ENCODE data around the gene HEXB. TPM values are rescaled to one million over a fixed set of nuclear protein-coding genes. Genes with fewer than 3 reads are reported as not detected.

The HEXB gene
- total and polyA plus RNA-seq, 2 of the 13 experiments (the other 11 are each of a cell fraction or from before 2014, with no cell fraction given): 100 to 104 TPM

DNA sequence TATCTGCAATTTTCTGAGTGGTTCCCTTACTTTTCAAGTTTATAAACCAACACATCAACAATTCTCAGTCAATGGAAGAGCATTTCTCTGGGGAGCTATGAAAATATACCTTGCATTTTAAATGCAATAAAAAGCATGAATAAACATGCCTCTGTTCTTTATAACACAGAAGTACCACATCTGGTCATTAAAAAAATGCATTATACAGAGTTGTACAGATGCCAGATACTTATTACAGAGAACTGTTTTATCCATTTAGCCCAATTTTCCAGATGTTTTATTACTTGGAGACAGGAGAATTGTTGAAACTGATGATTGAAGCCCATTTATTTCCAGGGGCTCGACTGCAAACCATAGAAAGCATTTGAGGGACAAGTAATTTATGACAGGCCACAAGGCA lies 19.2 kb upstream of the HEXB start:
- FAIRE-seq: no peak
- POLR2A ChIA-PET: no interaction called here

More for the DNA sequence above, 19.2 kb upstream of the HEXB start:
- peaks cover 0 to 7% of the 10 kb centered on the region in 2 experiments; a peak in 1 of 5 replicates for H3K27me3 ChIP-seq (ENCODE audit: control insufficient read depth in 1 of 2, insufficient read depth in 2 of 2, low read length in 2 of 2)
- no peak for DNase-seq (ENCODE audit: low spot score)
- no peaks in the 10 kb centered on the region for H3K36me3 ChIP-seq (replicated peaks in 1 of 2; ENCODE audit: control insufficient read depth in 1 of 2, insufficient read depth in 2 of 2, low read length in 2 of 2)
- in situ Hi-C loops (cut with HindIII; ENCODE audit: extremely low pct_ligation_motif_present, low pct_unique_long_range_greater_than_20kb) (no loop called here), intact Hi-C loops (cut with micrococcal nuclease; ENCODE audit: unreplicated experiment) (no loop called here)
- H2AFZ ChIP-seq (ENCODE audit: low read length): no peak overlapping the region
- no peaks in the 10 kb centered on the region for H3K9me3 ChIP-seq (ENCODE audit: low read length)
- BruUV-seq (replicated peaks): no TSS peak
- no peak overlapping the region for H3K4me3 ChIP-seq (replicated peaks in 1 of 3; ENCODE audit: insufficient read depth in 1 of 3, low read depth in 2 of 3, low read length in 3 of 3)
- no peaks in the 10 kb centered on the region for H4K20me1 ChIP-seq (ENCODE audit: insufficient read depth, low read length)
- WGBS (ENCODE audit: low lambda C conversion rate): 0% methylated on average over 1 of the region's 1 CpG
- CTCF ChIA-PET (ENCODE audit: low intra/inter-chr PET ratio, low total read pairs): no interaction called here
- H3K9ac ChIP-seq (ENCODE audit: insufficient read depth, low read depth, low read length): no peak overlapping the region
- no peak for ATAC-seq
- TF ChIP-seq MAZ (IDR thresholded peaks at IDR 0.05; ENCODE audit: borderline replicate concordance, low read depth, low read length) (no peak), MAZ (CRISPR knock-in tag; IDR thresholded peaks at IDR 0.05; ENCODE audit: low read depth) (no peak), CSRNP2 (CRISPR knock-in tag; conservative IDR thresholded peaks at IDR 0.05; ENCODE audit: low read depth) (no peak), ZSCAN22 (CRISPR knock-in tag; IDR thresholded peaks at IDR 0.05) (no peak), TSC22D2 (CRISPR knock-in tag; IDR thresholded peaks at IDR 0.05; ENCODE audit: borderline replicate concordance) (no peak), HNF4G (IDR thresholded peaks at IDR 0.05; ENCODE audit: borderline replicate concordance, low read depth, low read length) (no peak), HNF4G (CRISPR knock-in tag; IDR thresholded peaks at IDR 0.05; ENCODE audit: borderline replicate concordance, low read depth) (no peak), ZNF564 (CRISPR knock-in tag; IDR thresholded peaks at IDR 0.05) (no peak), ZNF567 (CRISPR knock-in tag; IDR thresholded peaks at IDR 0.05; ENCODE audit: borderline replicate concordance) (no peak), ZNF607 (CRISPR knock-in tag; IDR thresholded peaks at IDR 0.05; ENCODE audit: borderline replicate concordance) (no peak), ZNF280B (CRISPR knock-in tag; IDR thresholded peaks at IDR 0.05; ENCODE audit: borderline replicate concordance) (no peak), TCF7 (IDR thresholded peaks at IDR 0.05; ENCODE audit: low read depth) (no peak), ZNF878 (CRISPR knock-in tag; IDR thresholded peaks at IDR 0.05) (no peak)
- TF ChIP-seq, protein P1, sequence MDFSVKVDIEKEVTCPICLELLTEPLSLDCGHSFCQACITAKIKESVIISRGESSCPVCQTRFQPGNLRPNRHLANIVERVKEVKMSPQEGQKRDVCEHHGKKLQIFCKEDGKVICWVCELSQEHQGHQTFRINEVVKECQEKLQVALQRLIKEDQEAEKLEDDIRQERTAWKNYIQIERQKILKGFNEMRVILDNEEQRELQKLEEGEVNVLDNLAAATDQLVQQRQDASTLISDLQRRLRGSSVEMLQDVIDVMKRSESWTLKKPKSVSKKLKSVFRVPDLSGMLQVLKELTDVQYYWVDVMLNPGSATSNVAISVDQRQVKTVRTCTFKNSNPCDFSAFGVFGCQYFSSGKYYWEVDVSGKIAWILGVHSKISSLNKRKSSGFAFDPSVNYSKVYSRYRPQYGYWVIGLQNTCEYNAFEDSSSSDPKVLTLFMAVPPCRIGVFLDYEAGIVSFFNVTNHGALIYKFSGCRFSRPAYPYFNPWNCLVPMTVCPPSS (IDR thresholded peaks at IDR 0.05): no peak
- H3K79me2 ChIP-seq (ENCODE audit: insufficient read depth, low read length): no peaks in the 10 kb centered on the region
- H3K4me2 ChIP-seq (ENCODE audit: low read depth, low read length): no peak overlapping the region
- H3K27ac ChIP-seq (ENCODE audit: extremely low read length, insufficient read depth, low read length): no peak overlapping the region
- H3K4me1 ChIP-seq (ENCODE audit: insufficient read depth, low read length): peaks cover 15% of the 10 kb centered on the region

Data from HepG2 (cell line).